Stomach (tissue), 4 donors: ENCODE measurements around the gene MAPRE3.

Experiments used
- CTCF ChIP-seq, 7 experiments: fragments of 450-650 bp in 4 of 7; fragments of 200-600 bp in 3 of 7; sonication (generic) in 3 of 7; IDR thresholded peaks; one replicate each; pipeline ENCODE4 v1.5.1; 2016 to 2019; ENCODE audit warnings: antibody characterized with exemption in 7 of 7, control low read depth in 2 of 7, mild to moderate bottlenecking in 1 of 7
- EP300 ChIP-seq: sonication (generic); formaldehyde crosslinking; IDR thresholded peaks from one replicate; pipeline ENCODE4 v1.6.1; 2017; ENCODE audit warnings: antibody characterized with exemption
- POLR2A ChIP-seq, 4 donors: fragments of 450-650 bp; IDR thresholded peaks; one replicate each; pipeline ENCODE4 v1.6.1; 2016; ENCODE audit warnings: antibody characterized with exemption in 4 of 4, control low read depth in 2 of 4, mild to moderate bottlenecking in 1 of 4, moderate library complexity in 1 of 4
- POLR2AphosphoS5 ChIP-seq, 3 donors: sonication (generic); formaldehyde crosslinking; IDR thresholded peaks; one replicate each; pipeline ENCODE4 v1.6.1; 2016; ENCODE audit warnings: antibody characterized with exemption in 3 of 3

- TF ChIP-seq CTCF (IDR thresholded peaks at IDR 0.05) = no peak
- no peak for TF ChIP-seq POLR2A (IDR thresholded peaks at IDR 0.05)
- peak in 1 of 3 donors; percentile 19 for TF ChIP-seq POLR2AphosphoS5 (IDR thresholded peaks at IDR 0.05)
- TF ChIP-seq EP300 = no peak
Measured at GRCh38 chr2:27019931-27020855, 49.8 kb downstream of the MAPRE3 start.
